ENCODE measurements around the gene NID1.
"Not testable (repeated sequence)": the region's sequence is repeated elsewhere in the genome, so short reads cannot be mapped to it uniquely, and the experiment has no call there.

Gene NID1

DNA sequence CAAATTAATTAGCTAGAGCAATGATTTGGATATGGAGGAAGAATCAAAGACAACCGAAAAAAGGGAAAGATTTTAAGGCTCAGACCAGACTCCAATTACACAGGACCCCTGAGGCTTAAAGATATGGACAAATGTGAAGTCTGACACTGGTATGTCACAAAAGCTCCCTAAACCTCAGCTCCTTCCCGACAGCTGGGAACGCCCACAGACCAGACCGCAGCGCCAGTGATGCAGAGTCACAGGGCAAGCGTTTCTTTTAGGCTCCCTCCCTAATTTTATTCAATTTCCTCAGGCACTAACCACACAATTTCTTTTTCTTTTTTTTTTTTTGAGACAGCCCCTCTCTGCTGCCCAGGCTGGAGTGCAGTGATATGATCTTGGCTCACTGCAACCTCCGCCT, 40.2 kb downstream of the NID1 start:
- DNase-seq (ENCODE audit: low spot score): no peak

GRCh38 chr1:236023926-236024565, 40.8 kb downstream of the NID1 start:
- no peak for DNase-seq (ENCODE audit: low spot score)

GRCh38 chr1:236021424-236022135, 43.3 kb downstream of the NID1 start:
- DNase-seq (ENCODE audit: low spot score): peak; percentile 36

- DNase-seq (ENCODE audit: low spot score): peak; percentile 81
Measured at GRCh38 chr1:236020359-236021219, 44.3 kb downstream of the NID1 start.

DNA sequence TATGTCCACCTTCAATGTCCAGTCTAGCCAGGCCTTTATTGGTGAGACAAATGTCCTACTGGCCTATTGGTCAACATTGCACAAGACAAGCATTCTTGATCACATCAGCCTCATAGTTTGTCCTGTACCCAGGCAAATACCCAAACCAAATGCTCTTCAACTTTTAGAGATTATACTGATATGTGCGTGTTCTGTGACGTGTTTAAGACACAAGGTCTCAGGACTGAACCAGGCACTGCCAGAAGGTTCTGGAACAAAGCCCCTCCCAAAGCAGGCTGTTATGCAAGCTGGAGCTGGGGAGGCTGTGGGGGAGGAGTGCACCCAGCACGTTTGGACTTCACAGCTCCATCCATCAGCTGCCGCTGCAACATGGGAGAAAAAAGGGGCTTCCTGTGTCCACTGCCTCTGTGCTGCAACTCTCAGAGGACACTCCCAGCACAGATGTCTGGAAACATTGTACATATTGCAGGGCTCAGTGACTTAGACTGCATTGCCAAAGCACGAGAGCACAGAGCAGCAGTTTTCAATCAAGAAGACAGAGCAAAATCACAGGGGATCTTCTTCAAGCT, 45.9 kb downstream of the NID1 start:
- DNase-seq (ENCODE audit: low spot score): peak; percentile 55

GRCh38 chr1:236016782-236017400, 48.0 kb downstream of the NID1 start:
- no peak for DNase-seq (ENCODE audit: low spot score)

DNA sequence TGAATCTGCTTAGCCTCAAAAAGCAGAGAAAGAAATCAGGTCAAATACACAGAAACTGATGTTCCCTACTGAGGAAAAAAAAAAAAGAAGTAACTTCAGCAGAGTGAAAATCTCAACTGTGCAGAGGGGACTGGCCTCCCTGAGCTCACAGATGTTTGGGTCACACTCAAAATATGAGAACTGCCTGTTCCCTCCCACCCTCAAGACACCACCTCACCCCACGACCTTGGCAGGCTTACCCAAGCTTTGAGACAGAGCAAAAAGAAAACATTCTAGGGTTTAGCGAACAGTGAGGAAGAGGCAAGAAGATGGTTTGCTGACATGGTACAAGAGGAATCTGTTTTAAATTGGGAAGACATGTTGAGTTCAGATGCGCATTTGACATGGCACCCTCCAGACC, 48.8 kb downstream of the NID1 start:
- peak; percentile 37 for DNase-seq (ENCODE audit: low spot score)

DNA sequence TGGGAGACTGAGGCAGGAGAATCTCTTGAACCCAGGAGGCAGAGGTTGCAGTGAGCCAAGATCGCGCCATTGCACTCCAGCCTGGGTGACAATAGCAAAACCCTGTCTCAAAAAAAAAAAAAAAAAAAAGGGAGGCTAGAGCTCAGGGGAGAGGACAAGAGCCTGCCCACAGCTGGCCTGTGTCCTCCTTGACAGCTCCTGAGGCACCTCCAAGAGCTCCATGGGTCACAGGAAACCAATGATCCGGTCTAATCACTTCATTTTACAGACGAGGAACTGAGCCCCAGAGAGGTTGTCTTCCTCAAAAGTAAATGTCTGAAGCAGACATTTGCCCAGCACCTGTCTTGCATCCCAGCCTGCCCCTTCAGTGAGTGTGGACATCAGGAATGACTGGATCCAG, 49.4 kb downstream of the NID1 start:
- DNase-seq (ENCODE audit: low spot score): no peak

DNA sequence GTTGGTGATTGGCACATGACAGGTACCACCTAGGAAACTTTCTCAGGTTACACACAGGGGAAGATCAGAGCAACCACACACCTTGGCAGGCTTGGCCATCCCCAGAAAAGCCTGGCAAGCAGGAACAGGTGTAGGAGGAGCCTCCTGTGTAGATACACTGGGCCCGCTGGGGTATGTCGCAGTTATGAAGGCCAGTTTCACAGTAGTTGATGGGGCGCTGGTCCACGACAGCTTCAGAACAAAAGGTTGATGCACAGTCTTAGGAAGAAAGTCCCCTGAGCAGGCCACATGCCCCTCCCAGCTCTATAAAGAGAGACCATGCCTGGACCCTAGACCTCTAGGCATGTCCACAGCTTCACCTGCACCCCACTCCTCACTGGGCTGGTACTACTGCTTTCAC, 51.6 kb downstream of the NID1 start:
- DNase-seq (ENCODE audit: low spot score): no peak

DNA sequence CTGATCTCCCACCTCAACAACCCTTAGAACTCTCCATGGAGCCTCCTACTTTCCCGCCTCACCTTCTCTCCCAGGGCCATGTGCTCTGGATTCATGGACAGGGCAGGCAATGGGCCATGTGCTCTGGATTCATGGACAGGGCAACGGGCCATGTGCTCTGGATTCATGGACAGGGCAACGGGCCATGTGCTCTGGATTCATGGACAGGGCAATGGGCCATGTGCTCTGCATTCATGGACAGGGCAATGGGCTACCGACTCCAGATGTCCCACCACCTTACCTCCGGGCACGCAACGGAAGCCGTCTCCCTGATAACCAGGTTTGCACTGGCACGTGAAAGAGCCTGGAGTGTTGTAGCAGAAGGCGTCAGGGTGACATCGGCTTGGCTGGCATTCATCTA, 53.2 kb downstream of the NID1 start:
- no peak for DNase-seq (ENCODE audit: low spot score)

GRCh38 chr1:236010443-236010842, 54.4 kb downstream of the NID1 start:
- DNase-seq (ENCODE audit: low spot score): no peak

DNA sequence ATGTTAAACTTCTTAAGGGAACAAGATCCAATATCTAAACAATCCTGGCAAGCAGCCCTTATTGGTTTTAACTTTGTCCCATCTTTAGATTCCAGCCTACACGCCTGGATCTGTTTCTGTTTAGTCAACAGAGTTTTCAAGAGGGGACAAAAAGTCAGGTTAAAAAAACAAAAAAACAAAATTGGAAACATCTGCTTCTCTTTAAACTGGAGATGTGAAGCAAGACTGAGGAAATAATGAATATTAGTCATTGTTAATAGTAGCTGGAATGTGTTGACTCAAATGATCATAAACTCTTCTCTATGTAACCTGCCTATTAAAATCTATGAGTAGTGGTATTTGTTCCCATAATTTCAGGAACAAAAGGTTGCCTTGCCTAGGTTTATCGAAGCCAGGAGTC, 55.0 kb downstream of the NID1 start:
- peak; percentile 69 for DNase-seq (ENCODE audit: low spot score)

- DNase-seq (ENCODE audit: low spot score): no peak
Measured at GRCh38 chr1:236009191-236009590, 55.7 kb downstream of the NID1 start.

GRCh38 chr1:236007781-236008180, 57.1 kb downstream of the NID1 start:
- DNase-seq (ENCODE audit: low spot score): no peak

DNA sequence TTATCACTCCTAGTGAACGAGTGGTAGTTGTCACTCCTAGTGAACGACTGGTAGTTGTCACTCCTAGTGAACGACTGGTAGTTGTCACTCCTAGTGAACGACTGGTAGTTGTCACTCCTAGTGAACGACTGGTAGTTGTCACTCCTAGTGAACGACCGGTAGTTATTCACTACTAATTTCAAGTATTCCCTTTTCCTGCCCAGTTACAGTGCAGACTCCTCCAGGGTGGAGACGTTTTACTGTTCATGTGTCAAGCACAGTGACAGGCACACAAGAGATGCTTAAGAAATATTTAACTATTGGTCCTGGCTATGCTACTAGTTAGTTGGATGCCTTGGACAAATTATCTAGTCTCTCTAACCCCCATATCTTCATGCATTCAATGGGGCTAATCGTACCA, 61.8 kb downstream of the NID1 start:
- not testable (repeated sequence) for DNase-seq (ENCODE audit: low spot score)

- no peak for DNase-seq (ENCODE audit: low spot score)
Measured at GRCh38 chr1:236002572-236002971, 62.3 kb downstream of the NID1 start.

DNA sequence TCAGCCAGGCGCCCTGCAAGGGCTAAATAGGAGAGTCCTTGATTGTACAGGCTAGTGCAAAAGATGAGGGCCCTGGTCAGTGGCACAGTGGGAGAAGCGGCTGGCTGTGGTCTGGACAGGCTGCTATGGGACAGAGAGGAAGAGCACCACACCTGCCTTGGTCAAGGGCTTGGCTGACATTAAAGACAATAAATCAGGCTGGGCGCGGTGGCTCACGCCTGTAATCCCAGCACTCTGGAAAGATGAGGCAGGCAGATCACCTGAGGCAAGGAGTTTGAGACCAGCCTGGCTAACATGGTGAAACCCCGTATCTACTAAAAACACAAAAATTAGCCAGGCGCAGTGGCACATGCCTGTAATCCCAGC, 62.9 kb downstream of the NID1 start:
- DNase-seq (ENCODE audit: low spot score): no peak

- DNase-seq (ENCODE audit: low spot score): no peak
Measured at GRCh38 chr1:236000781-236001180, 64.1 kb downstream of the NID1 start.

GRCh38 chr1:235999259-235999925, 65.5 kb downstream of the NID1 start:
- peak; percentile 81 for DNase-seq (ENCODE audit: low spot score)

DNA sequence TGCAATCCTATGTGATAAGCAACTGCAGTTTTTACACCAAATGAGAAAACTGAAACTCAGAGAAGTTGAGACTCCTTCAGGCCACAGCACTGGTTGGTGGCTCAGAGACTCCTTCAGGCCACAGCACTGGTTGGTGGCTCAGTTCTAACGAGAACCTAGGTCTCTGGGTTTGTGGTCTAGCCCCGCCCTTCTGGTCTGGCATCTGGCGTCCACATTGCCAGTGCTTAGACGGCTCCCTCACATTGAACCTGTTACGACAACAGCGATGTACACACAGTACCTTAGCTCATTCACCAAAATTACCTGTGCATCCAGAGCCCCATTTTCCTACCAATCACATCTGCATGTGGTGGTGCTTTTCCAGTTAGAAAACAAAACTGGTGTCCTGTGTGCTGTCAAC, 66.1 kb downstream of the NID1 start:
- DNase-seq (ENCODE audit: low spot score): no peak

GRCh38 chr1:235997931-235998330, 67.0 kb downstream of the NID1 start:
- no peak for DNase-seq (ENCODE audit: low spot score)

DNA sequence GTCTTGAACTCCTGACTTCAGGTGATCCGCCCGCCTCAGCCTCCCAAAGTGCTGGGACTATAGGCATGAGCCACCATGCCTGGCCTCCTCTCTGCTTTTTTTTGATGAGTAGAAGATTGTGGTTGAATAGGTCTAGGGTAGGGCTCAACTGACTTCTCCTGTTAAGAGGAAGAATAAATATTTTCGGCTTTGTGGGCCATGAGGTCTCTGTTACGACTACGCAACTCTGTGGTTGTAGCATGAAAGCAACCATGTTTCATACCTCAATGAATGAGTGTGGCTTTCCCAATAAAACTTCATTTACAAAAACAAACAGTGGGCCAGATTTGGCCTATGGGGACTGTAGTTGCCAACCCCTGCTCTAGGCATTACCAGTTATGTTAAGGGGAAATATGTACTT, 67.8 kb downstream of the NID1 start:
- DNase-seq (ENCODE audit: low spot score): no peak
